Thoracic aorta (tissue), 2 donors: ENCODE results near the gene CBS. TPM values are rescaled to one million over a fixed set of nuclear protein-coding genes. Genes with fewer than 3 reads are reported as not detected.
"Not testable (repeated sequence)": the region's sequence is repeated elsewhere in the genome, so short reads cannot be mapped to it uniquely, and the experiment has no call there.

ENCODE experiments used
- ATAC-seq: fragments of 150-250 bp; one replicate; pipeline ENCODE4 v1.8.0; 2017; ENCODE audit warnings: low read depth; ENCODE audit not compliant: insufficient number of reproducible peaks, low FRiP score
- DNase-seq: peaks from one replicate; pipeline ENCODE4 v3.0.0-alpha.2; 2020; ENCODE audit warnings: low spot score
- H3K27ac ChIP-seq, 2 donors: fragments of 200-600 bp; sonication (generic); 1 replicate in 1 of 2; 2 replicates in 1 of 2; pipeline ENCODE4 v1.5.1; 2016; ENCODE audit warnings: mild to moderate bottlenecking in 2 of 2, moderate library complexity in 2 of 2
- H3K27me3 ChIP-seq: fragments of 200-600 bp; sonication (generic); replicated peaks from 2 replicates; pipeline ENCODE4 v1.6.0; 2016; ENCODE audit warnings: mild to moderate bottlenecking; ENCODE audit not compliant: insufficient read depth
- H3K36me3 ChIP-seq: fragments of 200-600 bp; sonication (generic); one replicate; pipeline ENCODE4 v1.5.1; 2016
- H3K4me1 ChIP-seq, 2 donors: fragments of 200-600 bp; sonication (generic); 1 replicate in 1 of 2; 2 replicates in 1 of 2; pipeline versions ENCODE4 v1.5.1 to v1.6.0; 2016; ENCODE audit warnings: low read depth in 2 of 2, mild to moderate bottlenecking in 1 of 2; ENCODE audit not compliant: control insufficient read depth in 1 of 2
- H3K4me3 ChIP-seq: fragments of 200-600 bp; sonication (generic); 2 replicates; pipeline ENCODE4 v1.5.1; 2016; ENCODE audit warnings: mild to moderate bottlenecking
- H3K9me3 ChIP-seq: fragments of 200-600 bp; sonication (generic); 2 replicates; pipeline ENCODE4 v1.5.1; 2016
- total RNA-seq, 2 donors: library from RNA; depleted of rRNA; stranded (reverse); fragments of >200 nt; gene quantifications; one replicate each; pipeline versions ENCODE4 v1.1.0 to v1.2.3, GENCODE V29; 2016

CBS gene
- total RNA-seq, 2 donors from 2014 or later = 33.7 to 45.7 TPM

DNA sequence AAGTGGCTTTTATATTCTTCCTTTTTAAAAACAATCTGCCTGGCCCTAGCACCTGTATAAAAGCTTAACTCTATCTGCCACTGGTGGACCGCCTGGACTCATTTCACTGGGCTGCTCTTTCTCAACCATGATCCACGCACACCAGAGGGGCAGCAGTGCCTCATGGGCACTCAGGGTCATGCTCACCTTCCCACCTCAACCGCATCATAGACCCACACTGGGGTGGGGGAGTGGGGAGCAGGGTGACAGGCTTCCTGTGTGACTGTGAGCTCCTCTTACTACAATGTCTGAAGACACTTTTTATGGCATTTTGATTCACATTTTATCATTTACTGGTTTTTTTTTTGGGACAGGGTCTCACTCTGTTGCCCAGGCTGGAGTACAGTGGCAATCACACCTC, 15.3 kb upstream of the CBS start:
- H3K9me3 ChIP-seq, H3K4me1 ChIP-seq, H3K4me3 ChIP-seq, ATAC-seq, H3K36me3 ChIP-seq, H3K27ac ChIP-seq, DNase-seq, H3K27me3 ChIP-seq: not testable (repeated sequence)

DNA sequence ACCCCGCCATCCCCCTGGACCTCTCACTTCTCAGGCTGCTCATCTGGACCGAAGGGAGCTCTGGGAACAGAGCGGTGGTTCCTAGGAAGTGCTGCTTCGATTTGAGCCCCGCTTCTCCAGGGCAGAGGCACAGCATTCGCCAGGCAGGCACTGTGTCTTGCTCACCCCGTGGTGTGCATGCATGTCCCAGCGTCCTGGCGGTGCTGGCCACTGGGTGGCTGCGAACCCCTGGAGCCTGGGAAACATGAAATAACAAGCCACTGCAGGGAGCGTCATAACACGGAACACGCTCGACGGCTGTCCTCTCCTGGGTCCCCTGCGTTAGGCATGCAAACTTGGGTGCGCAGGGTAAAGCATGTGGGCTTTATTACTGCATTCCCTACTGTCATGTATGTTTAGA, 13.8 kb upstream of the CBS start:
- H3K4me1 ChIP-seq, H3K36me3 ChIP-seq, H3K27ac ChIP-seq, H3K27me3 ChIP-seq, DNase-seq, H3K9me3 ChIP-seq, H3K4me3 ChIP-seq, ATAC-seq: not testable (repeated sequence)

DNA sequence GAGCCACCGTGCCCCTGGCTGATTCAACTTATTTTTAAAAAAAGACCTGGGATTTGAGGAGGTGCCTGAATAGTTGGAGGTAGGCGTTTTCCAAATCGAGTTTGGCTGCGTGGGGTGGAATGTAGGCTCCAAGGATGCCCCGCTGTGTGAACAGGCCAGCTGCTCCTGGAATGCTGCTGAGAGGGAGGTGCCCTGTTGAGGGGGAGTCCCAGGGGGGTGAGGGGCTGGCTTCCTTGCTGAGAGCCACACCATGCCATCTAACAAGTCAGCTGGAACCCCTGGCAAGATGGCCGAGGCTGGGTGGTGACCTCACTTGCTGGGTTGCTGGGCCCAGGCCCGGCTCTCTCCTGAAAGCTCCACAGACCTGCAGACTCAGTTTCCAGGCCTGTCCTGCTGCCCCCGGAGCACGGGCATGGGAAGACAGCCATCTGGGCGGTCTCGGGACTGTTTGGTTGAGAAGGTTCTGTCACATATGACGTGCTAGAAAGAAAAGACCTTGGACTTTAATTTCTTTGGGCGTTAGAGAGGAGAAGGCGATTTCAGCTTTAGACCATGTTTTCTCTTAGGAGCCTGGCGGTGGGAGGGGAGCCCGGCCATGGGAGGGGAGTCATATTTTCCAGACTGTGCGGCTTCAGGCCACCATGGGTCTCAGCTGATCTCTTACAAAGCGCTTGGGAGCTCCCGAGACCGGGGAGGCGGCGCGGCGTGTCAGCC, 7.1 kb upstream of the CBS start:
- not testable (repeated sequence) for ATAC-seq, H3K27me3 ChIP-seq, H3K9me3 ChIP-seq, H3K36me3 ChIP-seq, H3K27ac ChIP-seq, DNase-seq, H3K4me1 ChIP-seq, H3K4me3 ChIP-seq

DNA sequence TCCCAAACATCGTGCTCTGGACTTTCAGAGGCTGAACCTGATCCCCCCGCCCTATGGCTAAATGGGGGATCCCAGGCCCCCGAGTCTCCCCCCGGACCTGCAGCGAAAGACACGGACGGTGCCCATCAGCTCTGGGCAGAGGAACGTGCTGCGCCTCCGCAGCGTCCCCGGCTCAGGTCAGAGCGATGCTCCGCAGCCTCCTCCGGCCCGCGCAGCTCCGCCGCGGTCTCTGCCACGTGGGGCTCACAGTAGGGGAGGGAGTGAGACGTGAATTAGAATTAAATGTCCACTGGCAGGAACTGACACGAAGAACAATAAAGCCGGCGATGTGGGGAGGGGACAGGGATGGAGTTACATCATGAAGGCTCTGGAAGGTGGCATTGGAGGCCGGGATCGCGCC, 1.0 kb upstream of the CBS start:
- ATAC-seq = not testable (repeated sequence)

DNA sequence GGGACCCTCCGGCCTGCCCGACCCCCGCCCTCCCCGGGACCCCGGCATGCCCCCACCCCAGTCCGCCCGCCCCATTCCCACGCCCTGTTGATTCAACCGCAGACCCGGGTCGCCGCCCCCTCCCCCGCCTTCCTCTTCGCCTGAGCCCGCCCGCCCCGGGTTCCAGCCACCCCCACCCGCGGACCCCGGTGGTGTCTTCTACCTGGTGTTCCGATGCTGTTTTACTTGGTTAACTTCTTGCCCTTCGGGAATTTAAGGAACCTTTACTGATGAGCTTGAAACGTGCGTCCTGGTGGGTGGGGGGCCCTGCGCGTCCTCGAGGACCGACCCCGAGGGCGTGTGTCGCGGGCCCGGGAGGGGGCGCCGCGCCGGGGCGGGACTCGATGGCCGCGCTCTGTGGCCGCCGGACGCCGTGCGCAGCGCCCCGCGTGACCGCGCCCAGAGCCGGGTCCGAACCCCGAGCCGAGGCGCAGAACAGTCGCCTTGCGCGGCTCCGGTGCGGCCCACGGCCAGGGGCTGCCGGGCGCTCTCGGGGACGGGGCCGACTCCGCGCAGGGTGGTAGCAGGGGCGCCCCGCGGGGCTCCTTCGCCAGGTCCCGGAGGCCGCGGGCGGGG, 495 bp upstream of the CBS start:
- H3K4me3 ChIP-seq, H3K27me3 ChIP-seq, H3K4me1 ChIP-seq, DNase-seq, H3K9me3 ChIP-seq, H3K27ac ChIP-seq, H3K36me3 ChIP-seq, ATAC-seq: not testable (repeated sequence)

More for the DNA sequence above, 1.0 kb upstream of the CBS start:
- H3K36me3 ChIP-seq, H3K27ac ChIP-seq, DNase-seq, H3K27me3 ChIP-seq, H3K4me1 ChIP-seq, H3K4me3 ChIP-seq, H3K9me3 ChIP-seq: not testable (repeated sequence)

DNA sequence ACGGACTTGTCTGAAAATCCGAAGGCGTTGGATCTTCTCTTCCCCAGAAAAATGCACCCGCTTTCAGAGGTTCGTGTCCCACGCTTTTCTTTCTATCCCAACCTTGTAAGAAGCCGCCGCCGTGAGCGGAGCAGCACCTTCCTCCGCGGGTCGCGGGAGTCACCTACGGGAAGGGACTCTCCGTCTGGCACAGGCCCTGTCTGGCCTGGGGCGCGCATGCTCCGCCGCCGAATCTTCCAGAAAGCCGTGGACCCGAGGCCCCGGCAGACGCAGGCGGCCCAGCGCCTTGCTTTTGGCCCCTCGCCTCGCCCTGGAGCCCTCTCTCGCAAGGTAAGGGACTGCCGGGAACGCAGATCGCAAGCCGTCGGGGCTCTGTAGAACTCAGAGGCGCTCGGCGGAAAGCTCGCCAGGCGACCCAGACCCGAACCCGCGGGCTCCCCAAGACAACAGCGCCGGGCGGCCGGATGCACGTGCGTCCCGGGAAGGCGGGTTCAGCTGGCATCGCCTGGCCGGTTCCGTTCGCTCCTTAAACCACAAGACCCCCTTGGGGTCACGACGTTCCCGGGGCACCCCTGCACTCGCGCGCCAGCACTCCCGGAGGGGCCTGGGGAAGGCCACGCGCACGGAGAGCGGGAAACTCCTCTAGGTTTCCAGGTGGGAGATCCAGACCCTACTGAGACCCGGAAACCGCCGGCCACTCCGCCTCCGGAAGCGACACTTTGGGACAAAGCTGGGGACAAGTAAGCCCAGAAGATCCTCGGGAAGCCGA, 1.1 kb downstream of the CBS start:
- ATAC-seq, H3K27me3 ChIP-seq, H3K27ac ChIP-seq: not testable (repeated sequence)

DNA sequence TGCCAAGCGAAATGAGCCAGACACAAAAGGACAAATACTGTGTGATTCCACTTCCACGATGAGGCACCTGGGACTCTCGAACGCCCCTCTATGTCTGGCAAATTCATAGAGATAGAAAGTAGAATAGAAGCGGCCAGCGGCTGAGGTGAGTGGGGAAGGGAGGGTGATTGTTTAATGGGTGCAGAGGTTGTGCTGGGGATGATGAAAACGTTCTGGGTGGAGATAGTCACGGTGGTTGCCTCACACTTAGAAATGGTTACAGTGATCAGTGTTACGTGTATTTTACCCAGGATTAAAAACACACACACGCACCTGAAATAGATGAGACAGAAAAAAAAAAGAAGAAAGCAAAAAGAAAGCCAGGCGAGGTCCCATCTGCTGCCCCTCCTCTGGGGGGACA, 2.9 kb downstream of the CBS start:
- H3K27ac ChIP-seq, DNase-seq, H3K4me1 ChIP-seq, H3K9me3 ChIP-seq, ATAC-seq, H3K27me3 ChIP-seq, H3K36me3 ChIP-seq, H3K4me3 ChIP-seq: not testable (repeated sequence)

More for the DNA sequence above, 1.1 kb downstream of the CBS start:
- not testable (repeated sequence) for H3K36me3 ChIP-seq, H3K9me3 ChIP-seq, H3K4me1 ChIP-seq, H3K4me3 ChIP-seq, DNase-seq

DNA sequence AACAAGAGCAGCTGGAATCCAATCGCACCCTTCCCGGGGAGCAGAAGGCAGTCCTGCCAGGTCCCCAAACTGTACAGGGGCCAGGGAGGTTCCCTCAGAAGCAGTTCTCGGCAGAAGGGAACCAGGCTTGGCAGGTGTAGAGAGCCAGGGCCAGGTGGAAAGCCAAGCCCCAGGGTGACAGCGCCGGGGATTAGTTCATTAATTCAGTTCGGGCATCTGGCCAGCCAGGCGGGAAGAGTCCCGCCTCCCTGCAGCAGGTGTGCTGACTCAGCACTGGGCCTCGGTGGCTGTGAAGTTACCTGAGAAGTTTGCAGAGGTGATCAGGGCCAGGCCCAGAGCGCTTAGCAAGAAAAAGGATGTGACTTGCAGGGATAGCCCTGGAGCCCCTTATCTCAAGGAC, 6.0 kb downstream of the CBS start:
- not testable (repeated sequence) for ATAC-seq, H3K27me3 ChIP-seq

DNA sequence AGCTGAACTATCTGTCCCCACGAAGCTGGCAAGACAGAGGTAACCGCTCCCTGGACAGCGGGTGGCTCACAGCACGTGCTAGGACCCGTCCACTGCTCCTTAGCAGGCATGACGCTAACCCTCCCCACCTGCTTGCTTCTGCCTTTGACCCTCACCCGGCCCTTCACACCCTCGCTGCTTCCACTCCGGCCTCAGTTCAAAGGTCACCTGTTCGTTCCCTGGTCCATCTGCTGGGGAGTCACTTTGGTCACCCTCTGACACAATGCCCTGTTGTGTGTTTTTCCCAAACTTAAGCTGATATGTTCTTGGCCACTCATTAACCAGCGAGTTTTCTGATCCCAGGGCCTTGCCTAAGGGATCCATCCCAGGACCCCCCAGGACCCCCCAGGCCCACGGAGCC, 7.6 kb downstream of the CBS start:
- not testable (repeated sequence) for H3K4me3 ChIP-seq, H3K4me1 ChIP-seq, DNase-seq, H3K36me3 ChIP-seq, ATAC-seq, H3K9me3 ChIP-seq, H3K27me3 ChIP-seq, H3K27ac ChIP-seq

More for the DNA sequence above, 6.0 kb downstream of the CBS start:
- H3K4me3 ChIP-seq, H3K27ac ChIP-seq, DNase-seq, H3K4me1 ChIP-seq, H3K36me3 ChIP-seq, H3K9me3 ChIP-seq: not testable (repeated sequence)

DNA sequence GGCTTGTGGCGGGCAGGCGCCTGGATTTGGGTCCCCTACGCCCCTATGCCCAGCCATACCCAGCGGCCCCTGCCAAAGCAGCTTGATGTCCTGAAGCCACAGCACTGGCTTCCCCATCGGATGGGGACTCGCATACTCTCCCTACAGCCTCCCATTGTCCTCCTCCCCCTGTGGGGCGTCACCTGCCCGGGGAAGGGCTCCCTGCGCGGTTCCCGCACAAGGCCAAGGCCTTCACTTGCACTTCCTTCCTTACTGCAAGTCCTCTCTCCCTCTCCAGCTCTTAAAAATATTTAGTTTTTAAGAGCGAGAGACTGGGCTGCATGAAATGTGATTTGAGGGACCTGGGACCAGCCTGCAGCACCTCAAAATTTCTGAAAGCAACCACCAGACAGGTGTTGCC, 8.9 kb downstream of the CBS start:
- H3K36me3 ChIP-seq, H3K4me1 ChIP-seq, H3K27ac ChIP-seq, H3K9me3 ChIP-seq, H3K4me3 ChIP-seq, DNase-seq, ATAC-seq, H3K27me3 ChIP-seq: not testable (repeated sequence)

DNA sequence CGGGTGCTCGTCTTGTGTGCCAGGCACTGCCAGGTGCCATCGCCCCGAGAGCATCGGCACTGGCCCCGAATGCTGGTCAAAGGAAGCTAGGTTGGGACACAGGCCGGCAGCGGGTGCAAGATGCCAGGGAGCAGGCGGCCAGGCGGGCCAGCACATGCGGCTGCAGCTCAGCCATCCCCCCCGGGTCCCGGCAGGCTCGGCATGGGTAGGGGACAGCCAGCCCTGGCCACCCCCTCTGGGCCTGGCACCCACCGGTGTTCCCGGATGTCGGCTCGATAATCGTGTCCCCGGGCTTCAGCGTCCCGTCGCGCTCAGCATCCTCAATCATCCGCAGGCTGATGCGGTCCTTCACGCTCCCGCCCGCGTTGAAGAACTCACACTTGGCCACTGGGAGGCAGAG, 9.6 kb downstream of the CBS start:
- H3K27me3 ChIP-seq, H3K27ac ChIP-seq, H3K4me1 ChIP-seq, DNase-seq, H3K4me3 ChIP-seq, H3K36me3 ChIP-seq, H3K9me3 ChIP-seq, ATAC-seq: not testable (repeated sequence)

DNA sequence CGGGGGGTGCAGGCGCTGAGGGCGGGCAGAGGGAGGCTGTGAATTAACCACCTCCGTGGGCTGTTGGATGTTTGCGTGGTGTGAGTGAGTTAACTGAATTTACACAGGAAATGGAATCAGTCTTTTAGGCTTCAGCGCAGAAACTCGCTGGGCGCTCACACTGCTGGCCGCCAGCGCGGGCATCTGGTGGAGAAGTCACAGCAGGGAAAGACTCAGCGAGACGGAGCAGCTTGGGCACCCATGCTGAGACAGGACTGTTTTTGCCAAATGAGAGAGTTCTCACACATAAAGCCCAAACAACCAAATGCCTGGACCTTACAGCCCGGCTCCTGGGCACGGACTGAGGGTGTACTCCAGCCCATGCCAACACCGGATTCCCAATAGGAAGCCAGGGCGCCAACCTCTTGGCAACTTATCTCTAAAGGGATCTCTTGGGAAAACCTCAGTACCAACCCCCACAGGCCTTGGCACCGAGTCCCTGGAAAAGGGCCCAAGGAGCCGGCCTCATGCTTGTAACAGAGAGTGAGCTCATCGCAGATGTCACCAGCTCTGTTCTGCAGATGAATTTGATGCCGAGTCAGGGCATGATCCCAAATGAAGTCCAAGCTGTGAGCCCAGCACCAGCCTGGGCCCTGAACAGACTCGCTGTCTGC, 11.2 kb downstream of the CBS start:
- peak; percentile 63 for ATAC-seq
- not testable (repeated sequence) for H3K27me3 ChIP-seq, DNase-seq, H3K36me3 ChIP-seq, H3K9me3 ChIP-seq, H3K4me3 ChIP-seq, H3K4me1 ChIP-seq, H3K27ac ChIP-seq
